ENCODE data around the gene RALGAPA2. TPM values are rescaled to one million over a fixed set of nuclear protein-coding genes. Genes with fewer than 3 reads are reported as not detected.

Gene RALGAPA2
- total RNA-seq, 1 experiment from 2014 or later, result 18.2 TPM

- ChIA-PET POLR2A (no interaction called here), CTCF (no interaction called here)
- Mint-ChIP-seq H3K4me3 (no peak overlapping the region), H3K36me3 (peaks cover 10% of the 10 kb centered on the region), H3K27me3 (ENCODE audit: low read depth) (no peaks in the 10 kb centered on the region), H3K27ac (no peak overlapping the region), H3K9me3 (no peaks in the 10 kb centered on the region), H3K4me1 (peaks cover 34% of the 10 kb centered on the region)
- no peak for TF ChIP-seq GTF2I (CRISPR knock-in tag; conservative IDR thresholded peaks at IDR 0.05)
- no peak for TF ChIP-seq ZNF281 (CRISPR knock-in tag; IDR thresholded peaks at IDR 0.05)
- TF ChIP-seq ATF1 (CRISPR knock-in tag; IDR thresholded peaks at IDR 0.05), result no peak
- TF ChIP-seq ZNF423 (CRISPR knock-in tag; IDR thresholded peaks at IDR 0.05), result no peak
- no peak for TF ChIP-seq ATF3 (CRISPR knock-in tag; conservative IDR thresholded peaks at IDR 0.05)
- no peak for TF ChIP-seq HMGA2 (CRISPR knock-in tag; IDR thresholded peaks at IDR 0.05)
- no peak for TF ChIP-seq JUN (CRISPR knock-in tag; IDR thresholded peaks at IDR 0.05)
- no peak for TF ChIP-seq E2F1 (CRISPR knock-in tag; IDR thresholded peaks at IDR 0.05)
- TF ChIP-seq MYBL2 (CRISPR knock-in tag; IDR thresholded peaks at IDR 0.05), result no peak
- no peak for TF ChIP-seq GRHL2 (CRISPR knock-in tag; IDR thresholded peaks at IDR 0.05; ENCODE audit: insufficient replicate concordance, severe bottlenecking)
- no peak for TF ChIP-seq NR1H2 (CRISPR knock-in tag; IDR thresholded peaks at IDR 0.05)
- TF ChIP-seq TP53 (CRISPR knock-in tag; IDR thresholded peaks at IDR 0.05), result no peak
- DNase-seq (ENCODE audit: low spot score), result no peak
- no peak for ATAC-seq
Observed at GRCh38 chr20:20495729-20496503, 216.5 kb downstream of the RALGAPA2 start.

GRCh38 chr20:20493701-20494100 is 218.7 kb downstream of the RALGAPA2 start:
- no peak for ATAC-seq
- H3K27ac Mint-ChIP-seq, result no peak overlapping the region
- TF ChIP-seq PRDM15 (CRISPR knock-in tag; IDR thresholded peaks at IDR 0.05) (no peak), HMGXB4 (CRISPR knock-in tag; IDR thresholded peaks at IDR 0.05) (no peak), SMAD3 (CRISPR knock-in tag; IDR thresholded peaks at IDR 0.05; ENCODE audit: borderline replicate concordance) (no peak), AR (CRISPR knock-in tag; IDR thresholded peaks at IDR 0.05) (no peak), RELA (CRISPR knock-in tag; IDR thresholded peaks at IDR 0.05; ENCODE audit: borderline replicate concordance) (no peak), USF2 (CRISPR knock-in tag; IDR thresholded peaks at IDR 0.05) (no peak), IRF1 (CRISPR knock-in tag; IDR thresholded peaks at IDR 0.05) (no peak), CREM (CRISPR knock-in tag; IDR thresholded peaks at IDR 0.05) (no peak)
- DNase-seq (ENCODE audit: low spot score), result no peak
- H3K36me3 Mint-ChIP-seq, result peaks cover 3% of the 10 kb centered on the region; the same call in 1 of the 2 replicates
- CTCF ChIA-PET, result no interaction called here
- no peaks in the 10 kb centered on the region for H3K27me3 Mint-ChIP-seq (ENCODE audit: low read depth)
- H3K4me3 Mint-ChIP-seq, result no peak overlapping the region
- POLR2A ChIA-PET, result no interaction called here
- H3K4me1 Mint-ChIP-seq, result peaks cover 50% of the 10 kb centered on the region
- H3K9me3 Mint-ChIP-seq, result no peaks in the 10 kb centered on the region
